HCT116 (cell line): ENCODE results near the gene RHOD. TPM values are rescaled to one million over a fixed set of nuclear protein-coding genes. Genes with fewer than 3 reads are reported as not detected.

Experiments
- ATAC-seq: fragments of 200-7000 bp; cut with Tn5 transposase; 2 replicates; pipeline ENCODE4 v1.9.1; 2020; ENCODE audit warnings: mild to moderate bottlenecking, moderate library complexity
- BruUV-seq: library from RNA; stranded (reverse); fragments of 400-500 nt; replicated peaks from 2 replicates; lab custom pipeline; 2021; lab: Mats Ljungman, UMichigan
- CTCF ChIA-PET: fragments of 300-600 bp; sonication (Branson Sonifier 250); formaldehyde crosslinking; loops from one replicate; lab custom pipeline; 2021; ENCODE audit warnings: antibody characterized with exemption; lab: Charles Lee
- POLR2A ChIA-PET: fragments of 300-600, 350-600 bp; sonication (Branson Sonifier 250); formaldehyde crosslinking; loops from one replicate; lab custom pipeline; 2021; ENCODE audit warnings: antibody characterized with exemption; lab: Charles Lee
- RAD21 ChIA-PET, 2 experiments: fragments of 300-600 bp; sonication (Branson Sonifier 250); formaldehyde crosslinking; loops; one replicate each; lab custom pipeline; 2023; ENCODE audit warnings: low total read pairs in 2 of 2; ENCODE audit not compliant: uncharacterized antibody in 2 of 2, unreplicated experiment in 2 of 2, low non-redundant PET in 1 of 2; lab: Charles Lee
- DNase-seq: peaks from one replicate; pipeline ENCODE4 v3.0.0-alpha.2; 2010; ENCODE audit warnings: low read depth, low spot score
- H2AFZ ChIP-seq: fragments of 200-600 bp; shearing (Covaris generic), sonication (generic); 2 replicates; pipeline ENCODE4 v1.6.1; 2017; ENCODE audit warnings: low read depth, mixed run types, mixed read lengths, antibody characterized with exemption, low read length; ENCODE audit not compliant: poor library complexity, severe bottlenecking
- H3K27ac ChIP-seq: 2 replicates; pipeline ENCODE4 v1.5.1; 2012; ENCODE audit warnings: low read depth, low read length
- H3K27me3 ChIP-seq: fragments of 200-600 bp; sonication (generic); 2 replicates; pipeline ENCODE4 v1.6.1; 2016; ENCODE audit warnings: mixed run types, low read length, mixed read lengths; ENCODE audit not compliant: insufficient read depth
- H3K36me3 ChIP-seq, 2 experiments: fragments of 200-500 bp in 1 of 2; fragments of 200-600 bp in 1 of 2; sonication (Bioruptor generic) in 1 of 2; sonication (generic) in 1 of 2; 2 replicates each; pipeline versions ENCODE4 v1.5.1 to v1.6.1; 2014 to 2016; ENCODE audit warnings: low read length in 2 of 2, inconsistent platforms in 1 of 2, mixed read lengths in 1 of 2, mixed run types in 1 of 2; ENCODE audit not compliant: insufficient read depth in 2 of 2, control insufficient read depth in 1 of 2
- H3K4me1 ChIP-seq, 2 experiments: fragments of 200-600 bp in 1 of 2; sonication (generic) in 1 of 2; 2 replicates each; pipeline versions ENCODE4 v1.5.1 to v1.6.1; 2012 to 2017; ENCODE audit warnings: low read length in 2 of 2, inconsistent platforms in 1 of 2, mild to moderate bottlenecking in 1 of 2, mixed read lengths in 1 of 2, mixed run types in 1 of 2, moderate library complexity in 1 of 2; ENCODE audit not compliant: insufficient read depth in 2 of 2, control insufficient read depth in 1 of 2
- H3K4me2 ChIP-seq: fragments of 200-600 bp; sonication (generic); 2 replicates; pipeline ENCODE4 v1.6.1; 2017; ENCODE audit warnings: mixed run types, low read length, mixed read lengths
- H3K4me3 ChIP-seq, 2 experiments: fragments of 200-600 bp in 1 of 2; sonication (generic) in 1 of 2; replicated peaks in 1 of 2; 2 replicates each; pipeline ENCODE4 v1.5.1; 2011 to 2016; ENCODE audit warnings: low read length in 2 of 2, control low read depth in 1 of 2, low read depth in 1 of 2, mild to moderate bottlenecking in 1 of 2, mixed read lengths in 1 of 2, mixed run types in 1 of 2
- H3K79me2 ChIP-seq: fragments of 200-600 bp; sonication (generic); 2 replicates; pipeline ENCODE4 v1.6.1; 2017; ENCODE audit warnings: mild to moderate bottlenecking, mixed run types, low read length, moderate library complexity, mixed read lengths; ENCODE audit not compliant: insufficient read depth
- H3K9ac ChIP-seq: fragments of 200-600 bp; sonication (generic); 2 replicates; pipeline ENCODE4 v1.6.1; 2016; ENCODE audit warnings: low read length, mixed read lengths
- H3K9me2 ChIP-seq: fragments of 200-600 bp; sonication (generic), shearing (Covaris generic); 2 replicates; pipeline ENCODE4 v1.6.1; 2017; ENCODE audit warnings: mixed run types, mild to moderate bottlenecking, moderate library complexity; ENCODE audit not compliant: insufficient read depth
- H3K9me3 ChIP-seq, 2 experiments: fragments of 200-500 bp in 1 of 2; fragments of 200-600 bp in 1 of 2; sonication (Bioruptor generic) in 1 of 2; sonication (generic) in 1 of 2; 2 replicates each; pipeline ENCODE4 v1.6.1; 2014 to 2017; ENCODE audit warnings: low read length in 2 of 2, mixed read lengths in 2 of 2, inconsistent platforms in 1 of 2, low read depth in 1 of 2, mild to moderate bottlenecking in 1 of 2, mixed run types in 1 of 2, moderate library complexity in 1 of 2; ENCODE audit not compliant: control insufficient read depth in 1 of 2, insufficient read depth in 1 of 2
- H4K20me1 ChIP-seq: fragments of 200-600 bp; sonication (generic), shearing (Covaris generic); 2 replicates; pipeline ENCODE4 v1.6.1; 2017; ENCODE audit warnings: mixed run types, mild to moderate bottlenecking, moderate library complexity; ENCODE audit not compliant: insufficient read depth
- CBX3 ChIP-seq: IDR thresholded peaks from 2 replicates; pipeline ENCODE4 v1.6.1; 2012; ENCODE audit warnings: low read depth
- CEBPB ChIP-seq: IDR thresholded peaks from 2 replicates; pipeline ENCODE4 v1.6.1; 2012; ENCODE audit warnings: low read depth
- EGR1 ChIP-seq: IDR thresholded peaks from 2 replicates; pipeline ENCODE4 v1.6.1; 2012; ENCODE audit warnings: low read depth
- ELF1 ChIP-seq: IDR thresholded peaks from 2 replicates; pipeline ENCODE4 v1.6.1; 2012; ENCODE audit warnings: low read depth, borderline replicate concordance
- EZH2phosphoT487 ChIP-seq: fragments of 200-600 bp; IDR thresholded peaks from 2 replicates; pipeline ENCODE4 v1.6.1; 2018; ENCODE audit warnings: antibody characterized with exemption, borderline replicate concordance
- JUND ChIP-seq: IDR thresholded peaks from 2 replicates; pipeline ENCODE4 v1.6.1; 2012
- POLR2A ChIP-seq: IDR thresholded peaks from 2 replicates; pipeline ENCODE4 v1.7.0; 2011; ENCODE audit warnings: borderline replicate concordance; ENCODE audit not compliant: insufficient read depth, insufficient read length; ENCODE audit errors: extremely low read depth
- POLR2AphosphoS5 ChIP-seq: IDR thresholded peaks from 2 replicates; pipeline ENCODE4 v1.6.1; 2011; ENCODE audit warnings: mild to moderate bottlenecking, low read depth, low read length, moderate library complexity
- SP1 ChIP-seq: IDR thresholded peaks from 2 replicates; pipeline ENCODE4 v1.6.1; 2012; ENCODE audit warnings: low read depth
- SRF ChIP-seq: IDR thresholded peaks from 2 replicates; pipeline ENCODE4 v1.6.1; 2012; ENCODE audit warnings: low read depth
- TCF7L2 ChIP-seq: IDR thresholded peaks from 2 replicates; pipeline ENCODE4 v1.7.0; 2011; ENCODE audit warnings: borderline replicate concordance, inconsistent platforms; ENCODE audit not compliant: insufficient read depth, insufficient read length; ENCODE audit errors: extremely low read depth
- YY1 ChIP-seq: IDR thresholded peaks from 2 replicates; pipeline ENCODE4 v1.6.1; 2011; ENCODE audit warnings: low read length, low read depth, moderate library complexity, mild to moderate bottlenecking; ENCODE audit not compliant: insufficient replicate concordance; ENCODE audit errors: extremely low read depth
- intact Hi-C: fragments of 100-400 bp; cut with micrococcal nuclease; formaldehyde crosslinking; loops from 2 replicates; pipeline ENCODE4 v1.10.0; 2022
- total RNA-seq: library from RNA; stranded (reverse); gene quantifications from one replicate; pipeline ENCODE4 v1.2.1, GENCODE V29; 2021; ENCODE audit not compliant: unreplicated experiment
- TF ChIP-seq, protein P1 (sequence below), 3 experiments: fragments of 200-600 bp in 1 of 3; sonication (generic) in 1 of 3; IDR thresholded peaks in 2 of 3; conservative IDR thresholded peaks in 1 of 3; 2 replicates each; pipeline ENCODE4 v1.5.1; 2012 to 2017; ENCODE audit warnings: low read depth in 2 of 3, low read length in 2 of 3, antibody characterized with exemption in 1 of 3, borderline replicate concordance in 1 of 3, control low read depth in 1 of 3, mild to moderate bottlenecking in 1 of 3, mixed read lengths in 1 of 3, mixed run types in 1 of 3, moderate library complexity in 1 of 3; ENCODE audit not compliant: insufficient read depth in 1 of 3

Gene RHOD
- total RNA-seq, 1 experiment from 2014 or later: 42.0 TPM

- Histone ChIP-seq H3K9me2 (no peaks in the 10 kb centered on the region), H2AFZ (no peak overlapping the region), H3K4me1 (peaks cover 0 to 18% of the 10 kb centered on the region in 2 experiments; a peak in 2 of 4 replicates), H3K4me2 (peak overlapping the region; percentile 61; the same call in 1 of the 2 replicates), H3K4me3 (no peak overlapping the region), H3K9me3 (no peaks in the 10 kb centered on the region), H3K27ac (no peak overlapping the region)
- ChIA-PET RAD21 (no interaction called here), POLR2A (no interaction called here), CTCF (no interaction called here)
- DNase-seq: no peak
- BruUV-seq: no TSS peak
- TF ChIP-seq EGR1 (no peak), ELF1 (no peak), JUND (no peak), SP1 (no peak), POLR2A (no peak), CEBPB (no peak), CBX3 (no peak), TCF7L2 (no peak), POLR2AphosphoS5 (no peak), YY1 (no peak), SRF (no peak), EZH2phosphoT487 (no peak)
- TF ChIP-seq, protein P1, sequence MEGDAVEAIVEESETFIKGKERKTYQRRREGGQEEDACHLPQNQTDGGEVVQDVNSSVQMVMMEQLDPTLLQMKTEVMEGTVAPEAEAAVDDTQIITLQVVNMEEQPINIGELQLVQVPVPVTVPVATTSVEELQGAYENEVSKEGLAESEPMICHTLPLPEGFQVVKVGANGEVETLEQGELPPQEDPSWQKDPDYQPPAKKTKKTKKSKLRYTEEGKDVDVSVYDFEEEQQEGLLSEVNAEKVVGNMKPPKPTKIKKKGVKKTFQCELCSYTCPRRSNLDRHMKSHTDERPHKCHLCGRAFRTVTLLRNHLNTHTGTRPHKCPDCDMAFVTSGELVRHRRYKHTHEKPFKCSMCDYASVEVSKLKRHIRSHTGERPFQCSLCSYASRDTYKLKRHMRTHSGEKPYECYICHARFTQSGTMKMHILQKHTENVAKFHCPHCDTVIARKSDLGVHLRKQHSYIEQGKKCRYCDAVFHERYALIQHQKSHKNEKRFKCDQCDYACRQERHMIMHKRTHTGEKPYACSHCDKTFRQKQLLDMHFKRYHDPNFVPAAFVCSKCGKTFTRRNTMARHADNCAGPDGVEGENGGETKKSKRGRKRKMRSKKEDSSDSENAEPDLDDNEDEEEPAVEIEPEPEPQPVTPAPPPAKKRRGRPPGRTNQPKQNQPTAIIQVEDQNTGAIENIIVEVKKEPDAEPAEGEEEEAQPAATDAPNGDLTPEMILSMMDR (IDR thresholded peaks at IDR 0.05 in 2 of 3, conservative IDR thresholded peaks at IDR 0.05 in 1 of 3; ENCODE audit: borderline replicate concordance in 1 of 3, insufficient read depth in 1 of 3, low read depth in 2 of 3, low read length in 2 of 3): no peak
- TF ChIP-seq, all 23 proteins: peak for 0
- Histone ChIP-seq H3K79me2 (no peaks in the 10 kb centered on the region), H3K36me3 (no peaks in the 10 kb centered on the region), H3K9ac (no peak overlapping the region), H4K20me1 (no peaks in the 10 kb centered on the region), H3K27me3 (no peaks in the 10 kb centered on the region)
- intact Hi-C loops: no loop called here
- no peak for ATAC-seq
Observed at GRCh38 chr11:67044496-67044895, 12.2 kb upstream of the RHOD start.
